A549 (cell line): ENCODE data around the gene EOMES. TPM values are rescaled to one million over a fixed set of nuclear protein-coding genes. Genes with fewer than 3 reads are reported as not detected.

Source experiments
- CBX2 ChIP-seq: fragments of 200-600 bp; sonication (generic); IDR thresholded peaks from 2 replicates; pipeline ENCODE4 v1.6.1; 2016; ENCODE audit warnings: low read depth, mild to moderate bottlenecking, borderline replicate concordance
- CBX8 ChIP-seq: fragments of 200-600 bp; sonication (generic); IDR thresholded peaks from 2 replicates; pipeline ENCODE4 v1.6.1; 2016
- CHD2 ChIP-seq: fragments of 150-350 bp; IDR thresholded peaks from 2 replicates; pipeline ENCODE4 v1.6.1; 2014; ENCODE audit warnings: low read length; ENCODE audit not compliant: partially characterized antibody
- CHD4 ChIP-seq: fragments of 200-600 bp; sonication (generic); IDR thresholded peaks from 2 replicates; pipeline ENCODE4 v1.6.1; 2016; ENCODE audit warnings: antibody characterized with exemption, mild to moderate bottlenecking, borderline replicate concordance
- CTCF ChIP-seq: fragments of >200 bp; sonication (Bioruptor Twin); formaldehyde crosslinking; IDR thresholded peaks from 3 replicates; pipeline ENCODE4 v1.5.1; 2016
- EHF ChIP-seq: fragments of 250-450 bp; sonication (Bioruptor Pico); IDR thresholded peaks from 2 replicates; pipeline ENCODE4 v1.5.0; 2020; ENCODE audit warnings: mild to moderate bottlenecking
- EHMT2 ChIP-seq: fragments of 200-600 bp; sonication (generic); IDR thresholded peaks from 2 replicates; pipeline ENCODE4 v1.6.1; 2016; ENCODE audit warnings: antibody characterized with exemption, low read depth, mild to moderate bottlenecking, moderate library complexity
- ELK1 ChIP-seq: fragments of 150-350 bp; IDR thresholded peaks from 2 replicates; pipeline ENCODE4 v1.6.1; 2014; ENCODE audit warnings: low read depth, mild to moderate bottlenecking, low read length
- FOSL2 ChIP-seq, 2 experiments: fragments of 450-650 bp in 1 of 2; fragments of >200 bp in 1 of 2; sonication (Bioruptor Twin) in 1 of 2; formaldehyde crosslinking; IDR thresholded peaks; 2 replicates each; pipeline versions ENCODE4 v1.5.0 to v1.6.1; 2016 to 2020; ENCODE audit warnings: mild to moderate bottlenecking in 1 of 2, moderate library complexity in 1 of 2
- FOXS1 ChIP-seq: fragments of 250-450 bp; sonication (Bioruptor Pico); IDR thresholded peaks from 2 replicates; pipeline ENCODE4 v1.5.0; 2020; ENCODE audit warnings: mild to moderate bottlenecking, moderate library complexity
- HDAC2 ChIP-seq: fragments of 200-600 bp; sonication (generic); IDR thresholded peaks from 2 replicates; pipeline ENCODE4 v1.6.1; 2016
- HEYL ChIP-seq: fragments of 250-450 bp; sonication (Bioruptor Pico); IDR thresholded peaks from 2 replicates; pipeline ENCODE4 v1.8.0; 2021; ENCODE audit warnings: mild to moderate bottlenecking, moderate library complexity
- HOXA7 ChIP-seq: fragments of 250-450 bp; sonication (Bioruptor Pico); IDR thresholded peaks from 2 replicates; pipeline ENCODE4 v1.5.0; 2020; ENCODE audit warnings: mild to moderate bottlenecking, moderate library complexity
- HOXB13 ChIP-seq: fragments of 250-450 bp; sonication (Bioruptor Pico); IDR thresholded peaks from 2 replicates; pipeline ENCODE4 v1.5.0; 2020; ENCODE audit warnings: low read depth, mild to moderate bottlenecking, moderate library complexity
- HOXB5 ChIP-seq: fragments of 250-450 bp; sonication (Bioruptor Pico); IDR thresholded peaks from 2 replicates; pipeline ENCODE4 v1.5.0; 2020; ENCODE audit warnings: mild to moderate bottlenecking, moderate library complexity
- JUN ChIP-seq, 2 experiments: fragments of >200 bp; sonication (Bioruptor Twin); formaldehyde crosslinking; IDR thresholded peaks; 2 replicates in 1 of 2; 3 replicates in 1 of 2; pipeline ENCODE4 v1.6.1; 2016 to 2017
- JUNB ChIP-seq: fragments of >200 bp; sonication (Bioruptor Twin); formaldehyde crosslinking; IDR thresholded peaks from 2 replicates; pipeline ENCODE4 v1.6.1; 2016
- KDM1A ChIP-seq: fragments of 200-600 bp; sonication (generic); IDR thresholded peaks from 2 replicates; pipeline ENCODE4 v1.6.1; 2016; ENCODE audit warnings: low read depth, mild to moderate bottlenecking
- KDM5A ChIP-seq: fragments of 200-600 bp; sonication (generic); IDR thresholded peaks from 2 replicates; pipeline ENCODE4 v1.6.1; 2016; ENCODE audit warnings: antibody characterized with exemption, mild to moderate bottlenecking
- MAX ChIP-seq: IDR thresholded peaks from 2 replicates; pipeline ENCODE4 v1.6.1; 2012
- MYC ChIP-seq: IDR thresholded peaks from 2 replicates; pipeline ENCODE4 v1.6.1; 2012; ENCODE audit warnings: mild to moderate bottlenecking, inconsistent platforms, low read length, improper control_type of control experiment, borderline replicate concordance
- NPAS2 ChIP-seq: fragments of 250-450 bp; sonication (Bioruptor Pico); IDR thresholded peaks from 2 replicates; pipeline ENCODE4 v1.8.0; 2022; ENCODE audit warnings: mild to moderate bottlenecking, moderate library complexity, borderline replicate concordance
- PBX3 ChIP-seq: IDR thresholded peaks from 2 replicates; pipeline ENCODE4 v1.6.1; 2012
- PHF8 ChIP-seq: fragments of 200-600 bp; sonication (generic); IDR thresholded peaks from 2 replicates; pipeline ENCODE4 v1.6.1; 2016; ENCODE audit warnings: low read depth, mild to moderate bottlenecking, antibody characterized with exemption, moderate library complexity, borderline replicate concordance
- POLR2AphosphoS2 ChIP-seq: conservative IDR thresholded peaks from 2 replicates; pipeline ENCODE4 v1.6.1; 2012; ENCODE audit warnings: low read length, improper control_type of control experiment, inconsistent platforms
- RAD21 ChIP-seq, 2 experiments: fragments of >200 bp in 1 of 2; sonication (Bioruptor Twin) in 1 of 2; formaldehyde crosslinking in 1 of 2; IDR thresholded peaks in 1 of 2; conservative IDR thresholded peaks in 1 of 2; 2 replicates in 1 of 2; 3 replicates in 1 of 2; pipeline ENCODE4 v1.6.1; 2012 to 2018; ENCODE audit warnings: inconsistent platforms in 1 of 2
- RARB ChIP-seq: fragments of 250-450 bp; sonication (Bioruptor Pico); IDR thresholded peaks from 2 replicates; pipeline ENCODE4 v1.8.0; 2021; ENCODE audit warnings: mild to moderate bottlenecking, moderate library complexity
- RCOR1 ChIP-seq: fragments of 150-350 bp; IDR thresholded peaks from 2 replicates; pipeline ENCODE4 v1.6.1; 2014; ENCODE audit warnings: antibody characterized with exemption, low read length, low read depth
- RFX5 ChIP-seq: fragments of 450-650 bp; IDR thresholded peaks from 2 replicates; pipeline ENCODE4 v1.7.1; 2014; ENCODE audit warnings: antibody characterized with exemption, mild to moderate bottlenecking, moderate library complexity
- RNF2 ChIP-seq: fragments of 200-600 bp; sonication (generic); IDR thresholded peaks from 2 replicates; pipeline ENCODE4 v1.6.1; 2016; ENCODE audit warnings: low read depth, mild to moderate bottlenecking, antibody characterized with exemption, moderate library complexity, borderline replicate concordance
- TFCP2L1 ChIP-seq: fragments of 250-450 bp; sonication (Bioruptor Pico); IDR thresholded peaks from 2 replicates; pipeline ENCODE4 v1.5.0; 2021; ENCODE audit warnings: mild to moderate bottlenecking
- USF2 ChIP-seq: fragments of 450-650 bp; IDR thresholded peaks from 2 replicates; pipeline ENCODE4 v1.6.1; 2014; ENCODE audit warnings: antibody characterized with exemption
- ZC3H11A ChIP-seq: fragments of 450-650 bp; IDR thresholded peaks from 2 replicates; pipeline ENCODE4 v1.6.1; 2014; ENCODE audit warnings: antibody characterized with exemption, mild to moderate bottlenecking
- ZFP36 ChIP-seq: fragments of 450-650 bp; IDR thresholded peaks from 2 replicates; pipeline ENCODE4 v1.6.1; 2014; ENCODE audit warnings: borderline replicate concordance; ENCODE audit not compliant: partially characterized antibody
- polyA plus RNA-seq, 4 experiments: library from polyadenylated mRNA; depleted of rRNA in 3 of 4; stranded (reverse); fragments of >200 nt; fragmentation: RNase III in 1 of 4; extraction: RNeasy Plus Mini Kit Qiagen cat#74134 plus additional on column Dnase treatment in 1 of 4; gene quantifications; 2 replicates in 3 of 4; 3 replicates in 1 of 4; pipeline ENCODE4 v1.2.3, GENCODE V29; 2011 to 2017
- TF ChIP-seq, protein P1 (sequence below): fragments of >200 bp; sonication (Bioruptor Twin); formaldehyde crosslinking; IDR thresholded peaks from 2 replicates; pipeline ENCODE4 v1.6.1; 2016
- TF ChIP-seq, protein P2 (sequence below): fragments of >200 bp; sonication (Bioruptor Twin); formaldehyde crosslinking; IDR thresholded peaks from 3 replicates; pipeline ENCODE4 v1.6.1; 2016

The EOMES gene
- polyA plus RNA-seq, 2 of the 4 experiments (the other 2 are of a cell fraction) = 0.84 to 1.2 TPM

DNA sequence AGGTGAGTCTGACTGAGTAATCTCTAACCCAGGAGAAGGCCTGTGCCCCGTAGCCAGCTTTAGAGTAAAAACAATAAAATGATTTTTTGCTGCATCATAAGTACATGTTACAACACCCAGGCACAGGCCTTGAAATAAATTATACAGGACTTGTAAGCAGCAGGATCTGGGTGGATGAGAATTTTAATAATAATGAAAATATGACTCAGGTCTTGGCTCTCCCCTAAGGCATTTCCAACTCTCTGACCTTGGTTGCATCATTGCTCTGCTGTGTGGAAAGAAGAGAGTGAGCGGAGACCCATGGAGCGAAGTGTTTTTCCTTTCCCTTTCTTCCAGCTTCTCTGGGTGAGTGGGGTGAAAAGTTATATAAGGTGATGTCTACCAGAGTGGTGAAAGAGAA, 44.6 kb downstream of the EOMES start (continued):
- no peak for TF ChIP-seq PBX3
- TF ChIP-seq, protein P1, sequence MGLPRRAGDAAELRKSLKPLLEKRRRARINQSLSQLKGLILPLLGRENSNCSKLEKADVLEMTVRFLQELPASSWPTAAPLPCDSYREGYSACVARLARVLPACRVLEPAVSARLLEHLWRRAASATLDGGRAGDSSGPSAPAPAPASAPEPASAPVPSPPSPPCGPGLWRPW = peak; percentile 72
- peak; percentile 93 for TF ChIP-seq JUNB
- TF ChIP-seq USF2 = no peak
- TF ChIP-seq RAD21 (conservative IDR thresholded peaks at IDR 0.05 in 1 of 2, IDR thresholded peaks at IDR 0.05 in 1 of 2) = peak in 1 of 2 experiments; percentile 60; a peak in 4 of 5 replicates
- TF ChIP-seq, protein P2, sequence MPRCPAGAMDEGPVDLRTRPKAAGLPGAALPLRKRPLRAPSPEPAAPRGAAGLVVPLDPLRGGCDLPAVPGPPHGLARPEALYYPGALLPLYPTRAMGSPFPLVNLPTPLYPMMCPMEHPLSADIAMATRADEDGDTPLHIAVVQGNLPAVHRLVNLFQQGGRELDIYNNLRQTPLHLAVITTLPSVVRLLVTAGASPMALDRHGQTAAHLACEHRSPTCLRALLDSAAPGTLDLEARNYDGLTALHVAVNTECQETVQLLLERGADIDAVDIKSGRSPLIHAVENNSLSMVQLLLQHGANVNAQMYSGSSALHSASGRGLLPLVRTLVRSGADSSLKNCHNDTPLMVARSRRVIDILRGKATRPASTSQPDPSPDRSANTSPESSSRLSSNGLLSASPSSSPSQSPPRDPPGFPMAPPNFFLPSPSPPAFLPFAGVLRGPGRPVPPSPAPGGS = peak; percentile 83; the same call in 2 of the 3 replicates
- TF ChIP-seq HOXB5 (CRISPR knock-in tag) = no peak
- TF ChIP-seq ZC3H11A = no peak
- TF ChIP-seq KDM1A = no peak
- no peak for TF ChIP-seq EHMT2
- no peak for TF ChIP-seq CBX2
- no peak for TF ChIP-seq TFCP2L1 (CRISPR knock-in tag)
- TF ChIP-seq CBX8 = no peak
- no peak for TF ChIP-seq RFX5
- no peak for TF ChIP-seq ZFP36
- no peak for TF ChIP-seq HOXB13 (CRISPR knock-in tag)
- TF ChIP-seq PHF8 = no peak
- TF ChIP-seq MYC = no peak
- no peak for TF ChIP-seq HOXA7
- no peak for TF ChIP-seq EHF (CRISPR knock-in tag)
- no peak for TF ChIP-seq HEYL
- TF ChIP-seq JUN (IDR thresholded peaks at IDR 0.05) = peak; percentile 72 to 88; a peak in 4 of 5 replicates
- no peak for TF ChIP-seq RCOR1
- peak; percentile 42; the same call in 1 of the 2 replicates for TF ChIP-seq MAX
- no peak for TF ChIP-seq RARB
- no peak for TF ChIP-seq FOXS1 (CRISPR knock-in tag)
- no peak for TF ChIP-seq RNF2
- TF ChIP-seq ELK1 = no peak
- TF ChIP-seq CHD2 = no peak
- no peak for TF ChIP-seq CTCF
- TF ChIP-seq NPAS2 (CRISPR knock-in tag) = no peak
- TF ChIP-seq CHD4 = no peak
- TF ChIP-seq KDM5A = no peak
- no peak for TF ChIP-seq HDAC2
- no peak for TF ChIP-seq POLR2AphosphoS2
- peak; percentile 81 for TF ChIP-seq FOSL2 (IDR thresholded peaks at IDR 0.05)
- TF ChIP-seq FOSL2 (CRISPR knock-in tag; IDR thresholded peaks at IDR 0.05) = peak; percentile 82
- TF ChIP-seq, all 56 proteins: peak for 11
